HEK293 (cell line): ENCODE measurements around the gene PAPSS2.

Experiments
- EGR2 ChIP-seq: fragments of 450-650 bp; formaldehyde crosslinking; IDR thresholded peaks from 2 replicates; pipeline ENCODE4 v1.5.1; 2016; ENCODE audit warnings: low read depth, missing biosample characterization, missing genetic modification characterization
- GLIS2 ChIP-seq: fragments of 450-650 bp; formaldehyde crosslinking; IDR thresholded peaks from 2 replicates; pipeline ENCODE4 v1.5.1; 2016; ENCODE audit warnings: missing biosample characterization, missing genetic modification characterization
- IKZF3 ChIP-seq: fragments of 450-650 bp; IDR thresholded peaks from 2 replicates; pipeline ENCODE4 v1.5.0; 2018; ENCODE audit warnings: missing biosample characterization, mild to moderate bottlenecking, missing genetic modification characterization, moderate library complexity
- KLF8 ChIP-seq: fragments of 450-650 bp; formaldehyde crosslinking; IDR thresholded peaks from 2 replicates; pipeline ENCODE4 v1.5.1; 2016; ENCODE audit warnings: missing biosample characterization, missing genetic modification characterization
- REPIN1 ChIP-seq: fragments of 450-650 bp; formaldehyde crosslinking; IDR thresholded peaks from 2 replicates; pipeline ENCODE4 v1.5.1; 2017; ENCODE audit warnings: missing biosample characterization, missing genetic modification characterization, low read depth
- ZEB2 ChIP-seq: fragments of 450-650 bp; formaldehyde crosslinking; IDR thresholded peaks from 2 replicates; pipeline ENCODE4 v1.5.1; 2016; ENCODE audit warnings: missing biosample characterization, missing genetic modification characterization
- ZFP37 ChIP-seq: fragments of 450-650 bp; formaldehyde crosslinking; IDR thresholded peaks from 2 replicates; pipeline ENCODE4 v1.5.1; 2016; ENCODE audit warnings: missing biosample characterization, missing genetic modification characterization
- ZFP41 ChIP-seq: fragments of 450-650 bp; formaldehyde crosslinking; IDR thresholded peaks from 2 replicates; pipeline ENCODE4 v1.5.1; 2016; ENCODE audit warnings: missing biosample characterization, missing genetic modification characterization, borderline replicate concordance
- ZNF10 ChIP-seq: fragments of 450-650 bp; formaldehyde crosslinking; IDR thresholded peaks from 2 replicates; pipeline ENCODE4 v1.5.1; 2017; ENCODE audit warnings: missing biosample characterization, missing genetic modification characterization
- ZNF169 ChIP-seq: fragments of 450-650 bp; formaldehyde crosslinking; IDR thresholded peaks from 2 replicates; pipeline ENCODE4 v1.5.1; 2016; ENCODE audit warnings: missing biosample characterization, missing genetic modification characterization
- ZNF24 ChIP-seq: fragments of 450-650 bp; formaldehyde crosslinking; IDR thresholded peaks from 2 replicates; pipeline ENCODE4 v1.5.1; 2016; ENCODE audit warnings: missing biosample characterization, missing genetic modification characterization
- ZNF274 ChIP-seq, 2 experiments: fragments of 200-500 bp in 1 of 2; fragments of 450-650 bp in 1 of 2; sonication (Bioruptor generic) in 1 of 2; formaldehyde crosslinking in 1 of 2; IDR thresholded peaks; 2 replicates each; pipeline versions ENCODE4 v1.5.1 to v1.6.1; 2014 to 2016; ENCODE audit warnings: borderline replicate concordance in 1 of 2, inconsistent platforms in 1 of 2, low read length in 1 of 2, missing biosample characterization in 1 of 2, missing genetic modification characterization in 1 of 2
- ZNF341 ChIP-seq: fragments of 450-650 bp; formaldehyde crosslinking; IDR thresholded peaks from 2 replicates; pipeline ENCODE4; 2016; ENCODE audit warnings: low read depth, missing biosample characterization, missing genetic modification characterization
- ZNF398 ChIP-seq: fragments of 450-650 bp; formaldehyde crosslinking; IDR thresholded peaks from 2 replicates; pipeline ENCODE4 v1.5.1; 2017; ENCODE audit warnings: missing biosample characterization, missing genetic modification characterization
- ZNF488 ChIP-seq: fragments of 450-650 bp; formaldehyde crosslinking; IDR thresholded peaks from 2 replicates; pipeline ENCODE4 v1.5.1; 2016; ENCODE audit warnings: missing biosample characterization, missing genetic modification characterization
- ZNF600 ChIP-seq: fragments of 450-650 bp; formaldehyde crosslinking; IDR thresholded peaks from 2 replicates; pipeline ENCODE4 v1.5.1; 2016; ENCODE audit warnings: missing biosample characterization, missing genetic modification characterization
- ZNF777 ChIP-seq: fragments of 450-650 bp; formaldehyde crosslinking; IDR thresholded peaks from 2 replicates; pipeline ENCODE4 v1.5.1; 2017; ENCODE audit warnings: missing biosample characterization, missing genetic modification characterization, borderline replicate concordance
- ZSCAN30 ChIP-seq: fragments of 450-650 bp; IDR thresholded peaks from 2 replicates; pipeline ENCODE4 v1.5.1; 2018; ENCODE audit warnings: missing biosample characterization, mild to moderate bottlenecking, missing genetic modification characterization, moderate library complexity
- ZXDB ChIP-seq: fragments of 450-650 bp; formaldehyde crosslinking; IDR thresholded peaks from 2 replicates; pipeline ENCODE4 v1.5.1; 2016; ENCODE audit warnings: missing biosample characterization, missing genetic modification characterization
- TF ChIP-seq, protein P1 (sequence below): fragments of 450-650 bp; formaldehyde crosslinking; optimal IDR thresholded peaks from 2 replicates; pipeline ENCODE3; 2016; ENCODE audit warnings: missing biosample characterization, mild to moderate bottlenecking, missing genetic modification characterization
- TF ChIP-seq, protein P2 (sequence below): fragments of 450-650 bp; formaldehyde crosslinking; IDR thresholded peaks from 2 replicates; pipeline ENCODE4 v1.5.1; 2016; ENCODE audit warnings: missing biosample characterization, missing genetic modification characterization
- TF ChIP-seq, protein P3 (sequence below): fragments of 450-650 bp; formaldehyde crosslinking; IDR thresholded peaks from 2 replicates; pipeline ENCODE4 v1.5.1; 2016; ENCODE audit warnings: missing biosample characterization, missing genetic modification characterization, borderline replicate concordance
- TF ChIP-seq, protein P4 (sequence below): fragments of 450-650 bp; formaldehyde crosslinking; IDR thresholded peaks from 2 replicates; pipeline ENCODE4 v1.5.1; 2016; ENCODE audit warnings: missing biosample characterization, missing genetic modification characterization
- TF ChIP-seq, protein P5 (sequence below): fragments of 450-650 bp; IDR thresholded peaks from 2 replicates; pipeline ENCODE4 v1.5.1; 2018; ENCODE audit warnings: missing biosample characterization, mild to moderate bottlenecking, missing genetic modification characterization

The PAPSS2 gene

GRCh38 chr10:87659571-87660483 is at the start of gene PAPSS2 (continued):
- TF ChIP-seq, protein P1, sequence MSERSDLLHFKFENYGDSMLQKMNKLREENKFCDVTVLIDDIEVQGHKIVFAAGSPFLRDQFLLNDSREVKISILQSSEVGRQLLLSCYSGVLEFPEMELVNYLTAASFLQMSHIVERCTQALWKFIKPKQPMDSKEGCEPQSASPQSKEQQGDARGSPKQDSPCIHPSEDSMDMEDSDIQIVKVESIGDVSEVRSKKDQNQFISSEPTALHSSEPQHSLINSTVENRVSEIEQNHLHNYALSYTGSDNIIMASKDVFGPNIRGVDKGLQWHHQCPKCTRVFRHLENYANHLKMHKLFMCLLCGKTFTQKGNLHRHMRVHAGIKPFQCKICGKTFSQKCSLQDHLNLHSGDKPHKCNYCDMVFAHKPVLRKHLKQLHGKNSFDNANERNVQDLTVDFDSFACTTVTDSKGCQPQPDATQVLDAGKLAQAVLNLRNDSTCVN (tag by site-specific recombination): peak; percentile 63
- peak; percentile 52; the same call in 1 of the 2 replicates for TF ChIP-seq ZXDB (tag by site-specific recombination)
- TF ChIP-seq ZNF341 (tag by site-specific recombination): peak; percentile 86
- TF ChIP-seq ZNF274 (IDR thresholded peaks at IDR 0.05; ENCODE audit: low read length): no peak
- no peak for TF ChIP-seq ZNF274 (tag by site-specific recombination; IDR thresholded peaks at IDR 0.05; ENCODE audit: borderline replicate concordance)
- TF ChIP-seq ZNF10 (tag by site-specific recombination): 0 out of 2 replicates have a peak, but pooled peaks have one; percentile 40
- TF ChIP-seq ZFP37: peak; percentile 55
- peak; percentile 86 for TF ChIP-seq GLIS2 (tag by site-specific recombination)
- peak; percentile 62 for TF ChIP-seq IKZF3
- TF ChIP-seq ZNF24: no peak
- peak; percentile 41; the same call in 1 of the 2 replicates for TF ChIP-seq EGR2
- TF ChIP-seq, protein P2, sequence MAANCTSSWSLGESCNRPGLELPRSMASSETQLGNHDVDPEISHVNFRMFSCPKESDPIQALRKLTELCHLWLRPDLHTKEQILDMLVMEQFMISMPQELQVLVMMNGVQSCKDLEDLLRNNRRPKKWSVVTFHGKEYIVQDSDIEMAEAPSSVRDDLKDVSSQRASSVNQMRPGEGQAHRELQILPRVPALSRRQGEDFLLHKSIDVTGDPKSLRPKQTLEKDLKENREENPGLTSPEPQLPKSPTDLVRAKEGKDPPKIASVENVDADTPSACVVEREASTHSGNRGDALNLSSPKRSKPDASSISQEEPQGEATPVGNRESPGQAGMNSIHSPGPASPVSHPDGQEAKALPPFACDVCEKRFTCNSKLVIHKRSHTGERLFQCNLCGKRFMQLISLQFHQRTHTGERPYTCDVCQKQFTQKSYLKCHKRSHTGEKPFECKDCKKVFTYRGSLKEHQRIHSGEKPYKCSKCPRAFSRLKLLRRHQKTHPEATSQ (tag by site-specific recombination): 0 out of 2 replicates have a peak, but pooled peaks have one; percentile 44
- TF ChIP-seq, protein P3, sequence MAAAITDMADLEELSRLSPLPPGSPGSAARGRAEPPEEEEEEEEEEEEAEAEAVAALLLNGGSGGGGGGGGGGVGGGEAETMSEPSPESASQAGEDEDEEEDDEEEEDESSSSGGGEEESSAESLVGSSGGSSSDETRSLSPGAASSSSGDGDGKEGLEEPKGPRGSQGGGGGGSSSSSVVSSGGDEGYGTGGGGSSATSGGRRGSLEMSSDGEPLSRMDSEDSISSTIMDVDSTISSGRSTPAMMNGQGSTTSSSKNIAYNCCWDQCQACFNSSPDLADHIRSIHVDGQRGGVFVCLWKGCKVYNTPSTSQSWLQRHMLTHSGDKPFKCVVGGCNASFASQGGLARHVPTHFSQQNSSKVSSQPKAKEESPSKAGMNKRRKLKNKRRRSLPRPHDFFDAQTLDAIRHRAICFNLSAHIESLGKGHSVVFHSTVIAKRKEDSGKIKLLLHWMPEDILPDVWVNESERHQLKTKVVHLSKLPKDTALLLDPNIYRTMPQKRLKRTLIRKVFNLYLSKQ: no peak
- no peak for TF ChIP-seq ZNF169
- TF ChIP-seq ZNF777: peak; percentile 84
- TF ChIP-seq ZNF600 (tag by site-specific recombination): peak; percentile 91
- TF ChIP-seq ZNF398: peak; percentile 81
- TF ChIP-seq, protein P4, sequence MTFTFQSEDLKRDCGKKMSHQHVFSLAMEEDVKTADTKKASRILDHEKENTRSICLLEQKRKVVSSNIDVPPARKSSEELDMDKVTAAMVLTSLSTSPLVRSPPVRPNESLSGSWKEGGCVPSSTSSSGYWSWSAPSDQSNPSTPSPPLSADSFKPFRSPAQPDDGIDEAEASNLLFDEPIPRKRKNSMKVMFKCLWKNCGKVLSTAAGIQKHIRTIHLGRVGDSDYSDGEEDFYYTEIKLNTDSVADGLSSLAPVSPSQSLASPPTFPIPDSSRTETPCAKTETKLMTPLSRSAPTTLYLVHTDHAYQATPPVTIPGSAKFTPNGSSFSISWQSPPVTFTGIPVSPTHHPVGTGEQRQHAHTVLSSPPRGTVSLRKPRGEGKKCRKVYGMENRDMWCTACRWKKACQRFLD: no peak
- TF ChIP-seq, protein P5, sequence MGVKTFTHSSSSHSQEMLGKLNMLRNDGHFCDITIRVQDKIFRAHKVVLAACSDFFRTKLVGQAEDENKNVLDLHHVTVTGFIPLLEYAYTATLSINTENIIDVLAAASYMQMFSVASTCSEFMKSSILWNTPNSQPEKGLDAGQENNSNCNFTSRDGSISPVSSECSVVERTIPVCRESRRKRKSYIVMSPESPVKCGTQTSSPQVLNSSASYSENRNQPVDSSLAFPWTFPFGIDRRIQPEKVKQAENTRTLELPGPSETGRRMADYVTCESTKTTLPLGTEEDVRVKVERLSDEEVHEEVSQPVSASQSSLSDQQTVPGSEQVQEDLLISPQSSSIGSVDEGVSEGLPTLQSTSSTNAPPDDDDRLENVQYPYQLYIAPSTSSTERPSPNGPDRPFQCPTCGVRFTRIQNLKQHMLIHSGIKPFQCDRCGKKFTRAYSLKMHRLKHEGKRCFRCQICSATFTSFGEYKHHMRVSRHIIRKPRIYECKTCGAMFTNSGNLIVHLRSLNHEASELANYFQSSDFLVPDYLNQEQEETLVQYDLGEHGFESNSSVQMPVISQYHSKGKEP (tag by site-specific recombination): peak; percentile 71
- no peak for TF ChIP-seq ZNF488 (tag by site-specific recombination)
- TF ChIP-seq ZFP41 (tag by site-specific recombination): no peak
- TF ChIP-seq ZSCAN30 (tag by site-specific recombination): peak; percentile 41
- no peak for TF ChIP-seq REPIN1 (tag by site-specific recombination)
- 0 out of 2 replicates have a peak, but pooled peaks have one; percentile 39 for TF ChIP-seq ZEB2 (tag by site-specific recombination)
- peak; percentile 61; the same call in 1 of the 2 replicates for TF ChIP-seq KLF8 (tag by site-specific recombination)
